Endothelial cell of umbilical vein (primary cell): Measurements from ENCODE around the gene SMIM9. TPM values are rescaled to one million over a fixed set of nuclear protein-coding genes. Genes with fewer than 3 reads are reported as not detected.

Experiments used
- BruUV-seq: library from RNA; stranded (reverse); fragments of 400-500 nt; replicated peaks from 2 replicates; lab custom pipeline; 2021; lab: Mats Ljungman, UMichigan
- CTCF ChIA-PET: fragments of 300-600, 350-600 bp; sonication (Branson Sonifier 250); formaldehyde crosslinking; loops from one replicate; lab custom pipeline; 2021; ENCODE audit warnings: antibody characterized with exemption, inconsistent platforms; lab: Charles Lee
- POLR2A ChIA-PET: fragments of 300-600, 350-600 bp; sonication (Branson Sonifier 250); formaldehyde crosslinking; loops from one replicate; lab custom pipeline; 2021; ENCODE audit warnings: antibody characterized with exemption, inconsistent platforms; lab: Charles Lee
- DNase-seq: peaks from one replicate; pipeline ENCODE4 v3.0.0-alpha.2; 2011; ENCODE audit warnings: low read depth, low spot score
- FAIRE-seq: peaks from 2 replicates; lab custom pipeline; 2011; peaks lifted over from hg19 to GRCh38; lab: Jason Lieb, UNC
- H2AFZ ChIP-seq: 2 replicates; pipeline ENCODE4 v1.6.0; 2012; ENCODE audit warnings: low read depth, low read length, control low read depth, inconsistent platforms
- H3K27ac ChIP-seq: 2 replicates; pipeline ENCODE4 v1.5.1; 2011; ENCODE audit warnings: low read depth, mild to moderate bottlenecking, control low read depth, low read length, moderate library complexity; ENCODE audit not compliant: insufficient read depth
- H3K27me3 ChIP-seq, 2 experiments: 2 replicates each; pipeline versions ENCODE4 v1.6.0 to v1.6.1; 2011; ENCODE audit warnings: low read length in 2 of 2, mixed read lengths in 1 of 2; ENCODE audit not compliant: control insufficient read depth in 2 of 2, insufficient read depth in 2 of 2
- H3K36me3 ChIP-seq, 2 experiments: 2 replicates in 1 of 2; 3 replicates in 1 of 2; pipeline ENCODE4 v1.5.1; 2011; ENCODE audit warnings: low read length in 2 of 2, mild to moderate bottlenecking in 1 of 2, moderate library complexity in 1 of 2; ENCODE audit not compliant: control insufficient read depth in 2 of 2, insufficient read depth in 2 of 2; ENCODE audit errors: extremely low read depth in 1 of 2
- H3K4me1 ChIP-seq: 3 replicates; pipeline ENCODE4 v1.5.1; 2011; ENCODE audit warnings: mild to moderate bottlenecking, low read length; ENCODE audit not compliant: control insufficient read depth, insufficient read depth; ENCODE audit errors: extremely low read depth
- H3K4me2 ChIP-seq: 2 replicates; pipeline ENCODE4 v1.6.1; 2011; ENCODE audit warnings: low read length, control low read depth, mixed read lengths; ENCODE audit not compliant: insufficient read depth
- H3K4me3 ChIP-seq, 3 experiments: fragments of 200-600 bp in 1 of 3; sonication (generic), shearing (Covaris generic) in 1 of 3; replicated peaks in 1 of 3; 2 replicates each; pipeline ENCODE4 v1.5.1; 2011 to 2016; ENCODE audit warnings: control low read depth in 3 of 3, low read length in 3 of 3, mild to moderate bottlenecking in 2 of 3, inconsistent platforms in 1 of 3, low read depth in 1 of 3, moderate library complexity in 1 of 3; ENCODE audit not compliant: insufficient read depth in 1 of 3
- H3K79me2 ChIP-seq: 2 replicates; pipeline ENCODE4 v1.6.0; 2012; ENCODE audit warnings: low read length, inconsistent platforms; ENCODE audit not compliant: control insufficient read depth, insufficient read depth
- H3K9ac ChIP-seq: replicated peaks from 2 replicates; pipeline ENCODE3; 2011; ENCODE audit warnings: low read length, control low read depth; ENCODE audit not compliant: insufficient read depth; ENCODE audit errors: extremely low read depth
- H3K9me1 ChIP-seq: replicated peaks from 3 replicates; pipeline ENCODE4 v1.6.0; 2011; ENCODE audit warnings: mild to moderate bottlenecking, low read length; ENCODE audit not compliant: control insufficient read depth, insufficient read depth; ENCODE audit errors: extremely low read depth
- H3K9me3 ChIP-seq: replicated peaks from 2 replicates; pipeline ENCODE4 v1.5.1; 2012; ENCODE audit warnings: low read length, inconsistent platforms; ENCODE audit not compliant: control insufficient read depth, insufficient read depth
- H4K20me1 ChIP-seq: replicated peaks from 2 replicates; pipeline ENCODE3; 2011; ENCODE audit warnings: mild to moderate bottlenecking, low read length; ENCODE audit not compliant: control insufficient read depth, insufficient read depth; ENCODE audit errors: extremely low read depth
- EZH2 ChIP-seq: IDR thresholded peaks from 2 replicates; pipeline ENCODE4 v1.6.1; 2012; ENCODE audit warnings: borderline replicate concordance, low read depth, mild to moderate bottlenecking, moderate library complexity, low read length, inconsistent platforms; ENCODE audit not compliant: severe bottlenecking
- FOS ChIP-seq: IDR thresholded peaks from 2 replicates; pipeline ENCODE4 v1.6.1; 2011; ENCODE audit warnings: mild to moderate bottlenecking, low read length, moderate library complexity, borderline replicate concordance; ENCODE audit not compliant: insufficient read depth
- GATA2 ChIP-seq: IDR thresholded peaks from 2 replicates; pipeline ENCODE4 v1.7.0; 2011; ENCODE audit warnings: low read depth, mild to moderate bottlenecking, moderate library complexity, mixed read lengths, low read length; ENCODE audit not compliant: insufficient read length, insufficient read depth
- JUN ChIP-seq: IDR thresholded peaks from 2 replicates; pipeline ENCODE4 v1.6.1; 2011; ENCODE audit warnings: borderline replicate concordance, low read depth; ENCODE audit not compliant: insufficient read length, insufficient read depth
- MYC ChIP-seq: IDR thresholded peaks from one replicate; pipeline ENCODE4 v1.6.1; 2011; ENCODE audit warnings: mild to moderate bottlenecking, low read depth, low read length
- POLR2A ChIP-seq: IDR thresholded peaks from 2 replicates; pipeline ENCODE4 v1.6.1; 2012; ENCODE audit warnings: low read depth, mild to moderate bottlenecking, control low read depth, low read length
- POLR2AphosphoS5 ChIP-seq: IDR thresholded peaks from 2 replicates; pipeline ENCODE4 v1.6.1; 2012; ENCODE audit warnings: low read depth, mild to moderate bottlenecking, control low read depth, low read length, moderate library complexity; ENCODE audit not compliant: insufficient read depth
- dilution Hi-C: fragments of 300-500 bp; cut with MboI; formaldehyde crosslinking; loops from one replicate; pipeline ENCODE4 v1.15.0; 2019; ENCODE audit warnings: low sequenced_read_pairs; ENCODE audit not compliant: extremely low pct_ligation_motif_present
- intact Hi-C: fragments of 100-400 bp; cut with micrococcal nuclease; formaldehyde crosslinking; loops from one replicate; pipeline ENCODE4 v1.10.0; 2022
- polyA plus RNA-seq, 4 experiments: library from polyadenylated mRNA; depleted of rRNA in 3 of 4; stranded (reverse) in 3 of 4; unstranded in 1 of 4; fragments of >200 nt; gene quantifications; 2 replicates each; pipeline versions ENCODE4 v1.2.1 to v1.2.3, GENCODE V29; 2011 to 2012; ENCODE audit warnings: missing spikeins in 1 of 4
- total RNA-seq: library from RNA; stranded (reverse); gene quantifications from 2 replicates; pipeline ENCODE4 v1.2.3, GENCODE V29; 2021
- TF ChIP-seq, protein P1 (sequence below), 2 donors: IDR thresholded peaks; 1 replicate in 1 of 2; 2 replicates in 1 of 2; pipeline ENCODE4 v1.5.1; 2011; ENCODE audit warnings: low read length in 2 of 2, mild to moderate bottlenecking in 2 of 2, moderate library complexity in 2 of 2, control low read depth in 1 of 2, inconsistent platforms in 1 of 2, low read depth in 1 of 2; ENCODE audit not compliant: insufficient read depth in 1 of 2; ENCODE audit errors: extremely low read depth in 1 of 2
- TF ChIP-seq, protein P2 (sequence below): IDR thresholded peaks from 2 replicates; pipeline ENCODE4 v1.6.1; 2011; ENCODE audit not compliant: insufficient read depth, insufficient read length

The SMIM9 gene
- total and polyA plus RNA-seq, 2 donors (not counting 3 experiments of a cell fraction or from before 2014, with no cell fraction given) = not detected

DNA sequence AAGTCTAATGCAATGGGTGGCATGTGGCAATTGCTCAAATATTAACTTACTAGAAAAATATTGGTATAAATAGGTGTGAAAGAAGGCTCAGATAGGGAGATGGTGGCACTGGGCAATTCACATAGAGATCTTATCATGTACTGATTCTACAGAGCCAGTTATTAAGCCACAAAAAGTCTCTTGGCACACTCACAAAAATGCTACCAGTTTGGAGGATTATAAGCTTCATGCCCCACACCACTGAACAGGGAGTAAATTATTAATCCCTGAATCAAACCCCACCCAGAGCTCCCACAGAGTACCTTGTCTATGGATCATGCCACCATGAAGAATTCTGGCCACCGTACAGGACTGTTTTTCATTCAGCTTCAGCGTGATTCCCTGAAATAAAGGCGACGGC, 43.0 kb downstream of the SMIM9 start:
- no peaks in the 10 kb centered on the region for H3K36me3 ChIP-seq
- FAIRE-seq (no peak), DNase-seq (no peak)
- BruUV-seq = no TSS peak
- no peaks in the 10 kb centered on the region for H3K9me1 ChIP-seq
- H3K4me2 ChIP-seq = no peak overlapping the region
- H3K9ac ChIP-seq = no peak overlapping the region
- ChIA-PET CTCF (interaction anchor here (1.6 kb wide), 2 partner anchors 10 to 14 kb away, joined by 3 to 5 read pairs; partner anchors contain the start of gene MPP1), POLR2A (no interaction called here)
- no peaks in the 10 kb centered on the region for H3K4me1 ChIP-seq
- H3K27me3 ChIP-seq = no peaks in the 10 kb centered on the region
- H3K4me3 ChIP-seq = no peak overlapping the region
- intact Hi-C loops (no loop called here), dilution Hi-C loops (no loop called here)
- H4K20me1 ChIP-seq = no peaks in the 10 kb centered on the region
- H3K79me2 ChIP-seq = no peaks in the 10 kb centered on the region
- no peaks in the 10 kb centered on the region for H3K9me3 ChIP-seq
- H3K27ac ChIP-seq = no peak overlapping the region
- TF ChIP-seq MYC (no peak), GATA2 (no peak), EZH2 (no peak), POLR2AphosphoS5 (no peak), JUN (no peak), POLR2A (no peak), FOS (no peak)
- TF ChIP-seq, protein P1, sequence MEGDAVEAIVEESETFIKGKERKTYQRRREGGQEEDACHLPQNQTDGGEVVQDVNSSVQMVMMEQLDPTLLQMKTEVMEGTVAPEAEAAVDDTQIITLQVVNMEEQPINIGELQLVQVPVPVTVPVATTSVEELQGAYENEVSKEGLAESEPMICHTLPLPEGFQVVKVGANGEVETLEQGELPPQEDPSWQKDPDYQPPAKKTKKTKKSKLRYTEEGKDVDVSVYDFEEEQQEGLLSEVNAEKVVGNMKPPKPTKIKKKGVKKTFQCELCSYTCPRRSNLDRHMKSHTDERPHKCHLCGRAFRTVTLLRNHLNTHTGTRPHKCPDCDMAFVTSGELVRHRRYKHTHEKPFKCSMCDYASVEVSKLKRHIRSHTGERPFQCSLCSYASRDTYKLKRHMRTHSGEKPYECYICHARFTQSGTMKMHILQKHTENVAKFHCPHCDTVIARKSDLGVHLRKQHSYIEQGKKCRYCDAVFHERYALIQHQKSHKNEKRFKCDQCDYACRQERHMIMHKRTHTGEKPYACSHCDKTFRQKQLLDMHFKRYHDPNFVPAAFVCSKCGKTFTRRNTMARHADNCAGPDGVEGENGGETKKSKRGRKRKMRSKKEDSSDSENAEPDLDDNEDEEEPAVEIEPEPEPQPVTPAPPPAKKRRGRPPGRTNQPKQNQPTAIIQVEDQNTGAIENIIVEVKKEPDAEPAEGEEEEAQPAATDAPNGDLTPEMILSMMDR (IDR thresholded peaks at IDR 0.05; ENCODE audit: extremely low read depth in 1 of 2, insufficient read depth in 1 of 2, low read depth in 1 of 2, low read length in 2 of 2) = no peak
- TF ChIP-seq, protein P2, sequence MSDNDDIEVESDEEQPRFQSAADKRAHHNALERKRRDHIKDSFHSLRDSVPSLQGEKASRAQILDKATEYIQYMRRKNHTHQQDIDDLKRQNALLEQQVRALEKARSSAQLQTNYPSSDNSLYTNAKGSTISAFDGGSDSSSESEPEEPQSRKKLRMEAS = no peak
- H2AFZ ChIP-seq = no peak overlapping the region
